Liver (tissue), 3 donors: ENCODE results near the gene S100PBP.

Experiments
- EGR1 ChIP-seq, 2 donors: IDR thresholded peaks; 2 replicates each; pipeline ENCODE4 v1.6.1; 2016 to 2018; ENCODE audit warnings: antibody characterized with exemption in 2 of 2, low read depth in 2 of 2
- JUND ChIP-seq, 2 donors: IDR thresholded peaks; 2 replicates each; pipeline ENCODE4 v1.6.1; 2016; ENCODE audit warnings: antibody characterized with exemption in 2 of 2
- TF ChIP-seq, protein P1 (sequence below): IDR thresholded peaks from 2 replicates; pipeline ENCODE4 v1.6.1; 2016; ENCODE audit warnings: antibody characterized with exemption, mild to moderate bottlenecking
- TF ChIP-seq, protein P2 (sequence below): fragments of 150-350 bp; IDR thresholded peaks from 2 replicates; pipeline ENCODE4 v1.5.1; 2017; ENCODE audit warnings: improper control_type of control experiment, low read depth, low read length; ENCODE audit not compliant: missing input control
- donor health status: healthy.
- donor health status: healthy.

DNA sequence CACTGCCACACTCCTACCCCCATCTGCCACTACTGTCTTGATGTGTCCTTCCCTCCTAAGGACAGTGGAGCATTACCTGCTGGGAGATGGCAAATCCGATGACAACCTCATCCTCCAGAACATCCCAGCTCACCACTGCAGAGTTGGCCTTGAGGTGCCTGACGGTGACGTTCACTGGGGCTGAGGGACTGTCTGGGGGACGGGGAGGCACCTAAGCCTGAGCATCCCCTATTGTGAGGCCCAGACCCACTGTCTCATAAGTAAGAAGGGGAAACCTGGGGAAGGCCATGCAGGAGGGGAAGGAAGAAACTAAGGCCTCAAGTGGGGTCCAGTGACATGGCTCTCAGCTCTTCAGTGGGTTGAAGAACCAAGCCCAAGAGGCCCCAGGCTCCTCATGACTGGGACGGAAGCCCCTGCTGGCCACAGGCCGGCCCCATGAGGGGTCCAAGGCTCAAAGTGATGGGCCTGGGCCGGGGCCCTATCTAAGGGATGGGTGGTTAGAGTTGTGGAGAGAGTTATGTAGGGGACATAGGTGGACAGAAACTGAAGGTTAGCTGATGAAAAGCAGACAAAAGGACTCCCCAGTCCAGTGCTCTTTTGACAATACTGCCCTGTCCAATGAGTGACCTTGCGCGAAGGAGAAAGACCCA is 51.5 kb downstream of the S100PBP start:
- TF ChIP-seq, protein P1, sequence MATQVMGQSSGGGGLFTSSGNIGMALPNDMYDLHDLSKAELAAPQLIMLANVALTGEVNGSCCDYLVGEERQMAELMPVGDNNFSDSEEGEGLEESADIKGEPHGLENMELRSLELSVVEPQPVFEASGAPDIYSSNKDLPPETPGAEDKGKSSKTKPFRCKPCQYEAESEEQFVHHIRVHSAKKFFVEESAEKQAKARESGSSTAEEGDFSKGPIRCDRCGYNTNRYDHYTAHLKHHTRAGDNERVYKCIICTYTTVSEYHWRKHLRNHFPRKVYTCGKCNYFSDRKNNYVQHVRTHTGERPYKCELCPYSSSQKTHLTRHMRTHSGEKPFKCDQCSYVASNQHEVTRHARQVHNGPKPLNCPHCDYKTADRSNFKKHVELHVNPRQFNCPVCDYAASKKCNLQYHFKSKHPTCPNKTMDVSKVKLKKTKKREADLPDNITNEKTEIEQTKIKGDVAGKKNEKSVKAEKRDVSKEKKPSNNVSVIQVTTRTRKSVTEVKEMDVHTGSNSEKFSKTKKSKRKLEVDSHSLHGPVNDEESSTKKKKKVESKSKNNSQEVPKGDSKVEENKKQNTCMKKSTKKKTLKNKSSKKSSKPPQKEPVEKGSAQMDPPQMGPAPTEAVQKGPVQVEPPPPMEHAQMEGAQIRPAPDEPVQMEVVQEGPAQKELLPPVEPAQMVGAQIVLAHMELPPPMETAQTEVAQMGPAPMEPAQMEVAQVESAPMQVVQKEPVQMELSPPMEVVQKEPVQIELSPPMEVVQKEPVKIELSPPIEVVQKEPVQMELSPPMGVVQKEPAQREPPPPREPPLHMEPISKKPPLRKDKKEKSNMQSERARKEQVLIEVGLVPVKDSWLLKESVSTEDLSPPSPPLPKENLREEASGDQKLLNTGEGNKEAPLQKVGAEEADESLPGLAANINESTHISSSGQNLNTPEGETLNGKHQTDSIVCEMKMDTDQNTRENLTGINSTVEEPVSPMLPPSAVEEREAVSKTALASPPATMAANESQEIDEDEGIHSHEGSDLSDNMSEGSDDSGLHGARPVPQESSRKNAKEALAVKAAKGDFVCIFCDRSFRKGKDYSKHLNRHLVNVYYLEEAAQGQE = no peak
- TF ChIP-seq, protein P2, sequence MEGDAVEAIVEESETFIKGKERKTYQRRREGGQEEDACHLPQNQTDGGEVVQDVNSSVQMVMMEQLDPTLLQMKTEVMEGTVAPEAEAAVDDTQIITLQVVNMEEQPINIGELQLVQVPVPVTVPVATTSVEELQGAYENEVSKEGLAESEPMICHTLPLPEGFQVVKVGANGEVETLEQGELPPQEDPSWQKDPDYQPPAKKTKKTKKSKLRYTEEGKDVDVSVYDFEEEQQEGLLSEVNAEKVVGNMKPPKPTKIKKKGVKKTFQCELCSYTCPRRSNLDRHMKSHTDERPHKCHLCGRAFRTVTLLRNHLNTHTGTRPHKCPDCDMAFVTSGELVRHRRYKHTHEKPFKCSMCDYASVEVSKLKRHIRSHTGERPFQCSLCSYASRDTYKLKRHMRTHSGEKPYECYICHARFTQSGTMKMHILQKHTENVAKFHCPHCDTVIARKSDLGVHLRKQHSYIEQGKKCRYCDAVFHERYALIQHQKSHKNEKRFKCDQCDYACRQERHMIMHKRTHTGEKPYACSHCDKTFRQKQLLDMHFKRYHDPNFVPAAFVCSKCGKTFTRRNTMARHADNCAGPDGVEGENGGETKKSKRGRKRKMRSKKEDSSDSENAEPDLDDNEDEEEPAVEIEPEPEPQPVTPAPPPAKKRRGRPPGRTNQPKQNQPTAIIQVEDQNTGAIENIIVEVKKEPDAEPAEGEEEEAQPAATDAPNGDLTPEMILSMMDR = no peak
- TF ChIP-seq EGR1 (IDR thresholded peaks at IDR 0.05; ENCODE audit: low read depth in 2 of 2) (no peak), JUND (IDR thresholded peaks at IDR 0.05) (no peak)
